Neural crest cell (in vitro differentiated cells): Measurements from ENCODE around the gene DROSHA. TPM values are rescaled to one million over a fixed set of nuclear protein-coding genes. Genes with fewer than 3 reads are reported as not detected.
"Not testable (repeated sequence)": the region's sequence is repeated elsewhere in the genome, so short reads cannot be mapped to it uniquely, and the experiment has no call there.

Experiments used
- DNase-seq: peaks from one replicate; pipeline ENCODE4 v3.0.0; 2021; ENCODE audit warnings: low read depth, mixed read lengths, low spot score
- H3K27ac Mint-ChIP-seq: one replicate; pipeline ENCODE4 v1.8.0; 2021; ENCODE audit warnings: mild to moderate bottlenecking, mixed read lengths; ENCODE audit not compliant: unreplicated experiment
- H3K27me3 Mint-ChIP-seq: 2 replicates; pipeline ENCODE4 v1.8.0; 2021; ENCODE audit warnings: low read depth, mild to moderate bottlenecking, mixed read lengths
- H3K36me3 Mint-ChIP-seq: 2 replicates; pipeline ENCODE4 v1.8.0; 2021; ENCODE audit warnings: low read depth, mild to moderate bottlenecking, mixed read lengths
- H3K4me1 Mint-ChIP-seq: 2 replicates; pipeline ENCODE4 v1.8.0; 2021; ENCODE audit warnings: mixed read lengths
- H3K4me3 Mint-ChIP-seq: one replicate; pipeline ENCODE4 v1.8.0; 2021; ENCODE audit warnings: mild to moderate bottlenecking, mixed read lengths
- H3K9me3 Mint-ChIP-seq: 2 replicates; pipeline ENCODE4 v1.8.0; 2021; ENCODE audit warnings: mixed read lengths
- CTCF ChIP-seq: fragments of 200-600 bp; sonication (generic); conservative IDR thresholded peaks from 2 replicates; pipeline ENCODE4 v1.5.0; 2021; ENCODE audit warnings: antibody characterized with exemption, mild to moderate bottlenecking
- total RNA-seq: library from RNA; stranded (reverse); gene quantifications from 2 replicates; pipeline ENCODE4 v1.2.1, GENCODE V29; 2021

Gene DROSHA
- total RNA-seq, 1 donor from 2014 or later = 116 TPM

- no peak for DNase-seq
- H3K27me3 Mint-ChIP-seq = no peaks in the 10 kb centered on the region
- no peak overlapping the region for H3K4me3 Mint-ChIP-seq
- no peaks in the 10 kb centered on the region for H3K36me3 Mint-ChIP-seq
- no peak for TF ChIP-seq CTCF
- no peaks in the 10 kb centered on the region for H3K4me1 Mint-ChIP-seq
- no peak overlapping the region for H3K27ac Mint-ChIP-seq
- peaks cover 10% of the 10 kb centered on the region for H3K9me3 Mint-ChIP-seq
Observed at GRCh38 chr5:31362931-31363568, 168.8 kb downstream of the DROSHA start.

- H3K36me3 Mint-ChIP-seq = no peaks in the 10 kb centered on the region
- no peaks in the 10 kb centered on the region for H3K4me1 Mint-ChIP-seq
- H3K27me3 Mint-ChIP-seq = no peaks in the 10 kb centered on the region
- peaks cover 10% of the 10 kb centered on the region for H3K9me3 Mint-ChIP-seq
- no peak for DNase-seq
- no peak overlapping the region for H3K27ac Mint-ChIP-seq
- no peak overlapping the region for H3K4me3 Mint-ChIP-seq
- no peak for TF ChIP-seq CTCF
Observed at GRCh38 chr5:31362529-31362900, 169.4 kb downstream of the DROSHA start.

- H3K4me1 Mint-ChIP-seq, H3K27me3 Mint-ChIP-seq, DNase-seq, H3K36me3 Mint-ChIP-seq, H3K27ac Mint-ChIP-seq, H3K4me3 Mint-ChIP-seq: not testable (repeated sequence)
- peaks cover 10% of the 10 kb centered on the region for H3K9me3 Mint-ChIP-seq
Observed at GRCh38 chr5:31361704-31362528, 170.0 kb downstream of the DROSHA start.

- Mint-ChIP-seq H3K27ac (no peak overlapping the region), H3K36me3 (no peaks in the 10 kb centered on the region), H3K4me3 (no peak overlapping the region), H3K27me3 (no peaks in the 10 kb centered on the region), H3K9me3 (peaks cover 10% of the 10 kb centered on the region), H3K4me1 (no peaks in the 10 kb centered on the region)
- TF ChIP-seq CTCF = no peak
- no peak for DNase-seq
Observed at GRCh38 chr5:31361234-31361633, 170.7 kb downstream of the DROSHA start.

GRCh38 chr5:31359839-31360238 is 172.1 kb downstream of the DROSHA start:
- Mint-ChIP-seq H3K27me3 (no peaks in the 10 kb centered on the region), H3K4me1 (no peaks in the 10 kb centered on the region), H3K9me3 (peaks cover 10% of the 10 kb centered on the region), H3K27ac (no peak overlapping the region), H3K4me3 (no peak overlapping the region), H3K36me3 (no peaks in the 10 kb centered on the region)
- TF ChIP-seq CTCF = no peak
- DNase-seq = no peak

GRCh38 chr5:31357038-31357437 is 174.9 kb downstream of the DROSHA start:
- Mint-ChIP-seq H3K36me3 (no peaks in the 10 kb centered on the region), H3K4me1 (no peaks in the 10 kb centered on the region), H3K27me3 (no peaks in the 10 kb centered on the region), H3K27ac (no peak overlapping the region), H3K9me3 (peaks cover 10% of the 10 kb centered on the region), H3K4me3 (no peak overlapping the region)
- TF ChIP-seq CTCF = no peak
- DNase-seq = no peak
